Epithelial cell of prostate (primary cell): ENCODE data around the gene SLC2A5.
"Not testable (repeated sequence)": the region's sequence is repeated elsewhere in the genome, so short reads cannot be mapped to it uniquely, and the experiment has no call there.

Experiments
- DNase-seq: peaks from one replicate; pipeline ENCODE4 v3.0.0-alpha.2; 2011; ENCODE audit warnings: low read depth, low spot score
- H3K27ac ChIP-seq: fragments of 450-650 bp; 2 replicates; pipeline ENCODE4 v1.5.1; 2017; ENCODE audit warnings: mild to moderate bottlenecking

Gene SLC2A5

DNA sequence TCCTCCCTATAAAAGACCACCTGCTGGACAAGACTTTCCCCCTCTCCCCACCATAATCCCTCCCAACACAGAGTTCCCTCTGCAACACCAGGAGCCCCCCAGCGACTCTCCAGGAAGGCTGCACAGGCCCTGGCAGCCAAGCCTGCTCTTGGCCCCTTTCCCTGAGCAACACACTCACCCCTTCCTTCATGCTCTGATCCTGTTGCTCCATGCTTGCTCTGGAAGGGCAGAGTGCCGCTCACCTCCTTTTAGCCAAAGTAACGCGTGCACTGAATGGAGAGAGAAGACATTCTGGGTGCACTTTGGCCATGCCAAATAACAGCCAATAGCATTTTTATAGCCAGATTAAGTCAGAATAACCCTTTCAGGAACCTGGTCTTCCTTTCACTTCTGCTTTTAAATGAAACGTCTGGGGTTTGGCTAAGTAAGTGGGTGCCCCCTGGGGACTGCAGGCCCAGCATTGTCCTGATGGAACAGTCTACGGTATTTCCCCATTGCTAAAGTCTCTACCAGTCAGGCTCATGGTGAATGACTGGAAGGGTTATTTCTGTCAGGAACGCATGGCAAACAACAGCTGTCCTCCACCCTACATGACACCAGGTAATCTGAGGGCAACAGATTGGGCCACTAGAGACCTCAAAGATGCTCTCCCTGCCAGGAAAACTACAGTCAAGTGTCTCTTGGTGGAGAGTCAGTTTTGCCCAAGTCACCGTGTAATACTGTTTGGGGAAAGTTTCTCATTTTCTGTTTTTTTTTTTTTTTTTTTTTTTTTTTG is at the start of gene SLC2A5:
TSS of gene SLC2A5 (minus strand) at position 310 of the 775 bp plus-strand sequence. CDS start at position 211, 99 bp downstream.
- no peak within 1 kb of the TSS for H3K27ac ChIP-seq
- DNase-seq: no peak

- H3K27ac ChIP-seq: no peak overlapping the region
- no peak for DNase-seq
Observed at GRCh38 chr1:9118186-9118585, 48.8 kb upstream of the SLC2A5 start.

GRCh38 chr1:9115351-9116205 is 46.1 kb upstream of the SLC2A5 start:
- no peak for DNase-seq
- peak overlapping the region; percentile 83 for H3K27ac ChIP-seq

GRCh38 chr1:9112961-9113880 is 43.8 kb upstream of the SLC2A5 start:
- DNase-seq: peak; percentile 95
- H3K27ac ChIP-seq: peak overlapping the region; percentile 83

DNA sequence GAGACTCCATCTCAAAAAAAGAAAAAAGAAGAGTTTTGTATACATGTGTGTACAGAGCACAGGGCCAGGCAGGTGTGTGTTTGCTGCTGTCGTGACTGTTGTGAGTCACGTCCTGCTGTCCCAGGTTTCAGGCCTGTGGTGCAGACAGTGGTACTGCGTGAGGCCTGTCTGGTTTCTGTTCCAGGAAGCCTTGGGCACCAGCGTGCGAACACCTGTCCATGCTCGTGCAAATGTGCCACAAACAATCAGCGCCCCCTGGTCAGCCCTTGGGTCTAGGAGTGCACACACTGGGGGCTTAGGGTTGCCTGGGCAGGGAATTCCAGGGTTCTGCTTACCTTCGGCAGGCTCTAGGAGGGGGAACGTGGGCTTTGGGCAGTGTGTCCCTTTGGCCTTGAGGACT is 42.5 kb upstream of the SLC2A5 start:
- DNase-seq: peak; percentile 92
- peak overlapping the region; percentile 83 for H3K27ac ChIP-seq

GRCh38 chr1:9111357-9111691 is 41.9 kb upstream of the SLC2A5 start:
- peak overlapping the region; percentile 83 for H3K27ac ChIP-seq
- no peak for DNase-seq

GRCh38 chr1:9110669-9111356 is 41.4 kb upstream of the SLC2A5 start:
- H3K27ac ChIP-seq: peak overlapping the region; percentile 83
- DNase-seq: peak; percentile 93

DNA sequence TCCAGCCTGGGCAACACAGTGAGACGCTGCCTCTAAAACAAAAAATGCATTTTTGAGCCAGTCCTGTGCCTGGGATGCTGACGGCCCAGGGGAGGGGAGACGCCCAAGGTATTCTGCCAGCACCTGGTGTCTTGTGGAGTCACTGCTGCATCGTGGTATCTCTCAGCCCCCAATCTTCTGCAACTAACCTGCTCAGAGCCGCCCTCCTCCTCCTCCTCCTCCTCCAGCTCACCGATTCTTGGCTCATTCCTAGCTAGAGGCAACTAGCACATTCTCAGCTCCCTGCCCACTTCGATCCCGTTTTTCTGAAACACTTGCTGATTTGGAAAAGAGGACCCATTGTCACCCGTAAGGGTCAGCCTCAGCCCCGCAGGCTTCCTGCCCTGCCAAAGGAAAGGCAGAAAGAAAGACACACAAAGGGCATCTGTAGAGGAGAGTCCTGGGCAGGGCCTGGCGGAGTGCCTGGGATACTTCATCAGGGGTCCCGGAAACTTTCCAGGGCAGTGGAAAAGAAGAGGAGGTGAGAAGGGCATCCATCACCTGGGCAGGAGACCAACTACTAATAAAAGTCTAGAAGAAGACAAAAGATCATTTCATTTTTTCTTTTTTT is 38.7 kb upstream of the SLC2A5 start:
- DNase-seq: no peak
- H3K27ac ChIP-seq: no peak overlapping the region

DNA sequence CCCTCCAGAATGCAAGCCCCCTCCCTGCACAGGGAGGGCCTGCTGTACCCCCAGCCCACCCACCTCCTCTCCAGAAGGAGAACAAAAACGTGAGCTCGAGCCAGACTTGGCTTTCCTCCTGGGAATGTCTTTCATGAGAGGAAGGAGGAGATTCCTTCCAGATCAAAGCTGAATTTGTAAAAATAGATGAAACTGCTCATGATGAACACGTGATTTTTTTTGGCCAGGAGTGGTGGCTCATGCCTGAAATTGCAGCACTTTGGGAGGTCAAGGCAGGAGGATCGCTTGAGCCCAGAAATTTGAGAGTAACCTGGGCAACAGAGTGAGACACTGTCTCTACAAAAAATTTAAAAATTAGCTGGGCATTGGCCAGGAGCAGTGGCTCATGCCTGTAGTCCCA is 37.7 kb upstream of the SLC2A5 start:
- no peak overlapping the region for H3K27ac ChIP-seq
- no peak for DNase-seq

DNA sequence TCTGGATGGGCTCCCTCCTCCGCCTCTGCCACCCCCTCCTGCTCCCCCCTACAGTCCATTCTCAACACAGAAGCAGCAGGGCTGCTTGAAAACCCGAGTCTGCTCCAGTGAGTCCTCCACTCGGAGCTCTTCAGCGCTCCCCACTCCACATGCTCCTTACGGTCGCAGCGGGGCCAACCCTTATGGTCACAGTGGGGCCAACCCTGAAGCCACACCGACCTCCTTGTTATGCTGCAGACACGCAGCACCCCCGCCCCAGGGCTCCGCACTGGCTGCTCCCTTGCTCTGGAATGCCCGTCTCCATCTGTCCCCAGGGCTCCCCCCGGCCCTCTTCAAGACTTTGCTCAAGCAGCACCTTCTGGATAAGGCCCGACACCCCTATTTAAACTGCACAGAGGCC is 36.9 kb upstream of the SLC2A5 start:
- no peak overlapping the region for H3K27ac ChIP-seq
- DNase-seq: no peak

GRCh38 chr1:9105336-9105867 is 36.0 kb upstream of the SLC2A5 start:
- no peak for DNase-seq
- H3K27ac ChIP-seq: no peak overlapping the region

- no peak for DNase-seq
- no peak overlapping the region for H3K27ac ChIP-seq
Observed at GRCh38 chr1:9101510-9102146, 32.2 kb upstream of the SLC2A5 start.

DNA sequence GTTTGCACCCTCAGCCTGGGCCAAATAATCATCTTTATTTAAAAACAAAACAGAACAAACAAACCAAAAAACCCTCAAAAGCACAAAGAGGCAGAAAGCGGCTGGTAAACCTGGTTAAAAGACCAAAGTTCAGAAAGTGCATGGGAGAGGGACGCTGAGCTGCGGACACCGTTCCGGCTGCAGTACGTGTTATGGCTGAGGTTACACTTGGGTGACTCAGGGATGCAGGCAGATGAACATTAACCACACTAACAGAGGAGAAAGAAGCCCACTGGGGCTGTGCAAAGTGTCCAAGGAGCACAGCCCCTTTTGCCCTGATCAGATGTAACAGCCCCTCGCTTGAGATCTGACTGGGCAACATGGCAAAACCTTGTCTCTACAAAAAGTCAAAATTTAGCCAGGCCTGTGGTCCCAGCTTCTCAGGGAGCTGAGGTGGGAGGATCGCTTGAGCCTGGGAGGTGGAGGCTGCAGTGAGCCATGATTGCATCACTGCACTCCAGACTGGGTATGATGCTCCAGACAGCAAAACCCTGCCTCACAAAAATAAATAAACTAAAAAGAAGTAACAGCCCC is 31.1 kb upstream of the SLC2A5 start:
- no peak for DNase-seq

GRCh38 chr1:9099555-9099954 is 30.1 kb upstream of the SLC2A5 start:
- DNase-seq: no peak
- H3K27ac ChIP-seq: no peak overlapping the region

More for the DNA sequence above, 31.1 kb upstream of the SLC2A5 start:
- no peak overlapping the region for H3K27ac ChIP-seq

DNA sequence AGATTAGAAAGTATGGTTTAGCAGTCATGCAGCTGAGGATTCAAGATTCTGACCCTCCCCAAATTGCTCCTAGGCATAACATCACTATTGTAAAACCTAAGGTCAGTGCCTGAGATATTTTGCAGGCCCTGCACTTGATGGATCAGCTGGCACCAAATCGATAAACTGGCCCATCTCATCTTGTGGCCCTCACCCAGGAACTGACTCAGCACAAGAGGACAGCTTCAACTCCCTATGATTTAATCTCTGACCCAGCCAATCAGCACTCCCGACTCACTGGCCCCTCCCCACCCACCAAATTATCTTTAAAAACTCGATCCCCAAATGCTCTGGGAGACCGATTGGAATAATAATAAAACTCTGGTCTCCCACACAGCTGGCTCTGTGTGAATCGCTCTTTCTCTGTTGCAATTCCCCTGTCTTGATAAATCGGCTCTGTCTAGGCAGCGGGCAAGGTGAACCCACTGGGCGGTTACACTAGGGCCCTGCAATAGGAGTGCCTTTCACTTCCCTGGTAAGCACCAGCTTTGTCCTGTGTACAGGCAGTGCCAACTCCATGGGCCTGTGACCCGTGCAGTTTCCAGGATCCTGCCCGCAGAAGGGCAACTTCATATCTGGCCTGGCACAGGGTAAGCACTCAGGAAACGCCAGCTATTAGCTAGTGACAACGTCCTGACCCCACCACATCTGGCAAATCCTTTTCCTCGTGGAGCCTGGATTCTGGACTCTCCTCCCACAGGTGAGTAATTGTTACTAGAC is 28.7 kb upstream of the SLC2A5 start:
- no peak for DNase-seq
- H3K27ac ChIP-seq: no peak overlapping the region

DNA sequence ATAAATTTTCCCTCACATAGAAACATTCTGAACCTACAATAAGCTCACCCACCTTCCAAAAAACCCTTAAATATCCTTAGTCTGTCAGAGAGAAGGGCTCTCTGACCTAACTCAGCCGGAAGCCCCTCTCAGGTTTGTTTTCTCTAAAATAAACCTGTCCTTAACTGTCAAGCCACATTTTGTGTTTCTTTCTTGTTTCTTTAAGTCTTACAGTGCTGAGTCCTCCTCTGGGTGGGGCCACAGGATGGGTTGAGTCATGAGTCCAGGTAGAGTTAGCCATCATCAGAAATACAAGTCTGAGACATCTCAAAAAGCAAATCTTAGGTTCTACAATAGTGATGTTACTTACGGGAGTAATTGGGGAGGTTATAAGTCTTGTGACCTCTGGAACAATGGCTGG is 26.4 kb upstream of the SLC2A5 start:
- no peak overlapping the region for H3K27ac ChIP-seq

DNA sequence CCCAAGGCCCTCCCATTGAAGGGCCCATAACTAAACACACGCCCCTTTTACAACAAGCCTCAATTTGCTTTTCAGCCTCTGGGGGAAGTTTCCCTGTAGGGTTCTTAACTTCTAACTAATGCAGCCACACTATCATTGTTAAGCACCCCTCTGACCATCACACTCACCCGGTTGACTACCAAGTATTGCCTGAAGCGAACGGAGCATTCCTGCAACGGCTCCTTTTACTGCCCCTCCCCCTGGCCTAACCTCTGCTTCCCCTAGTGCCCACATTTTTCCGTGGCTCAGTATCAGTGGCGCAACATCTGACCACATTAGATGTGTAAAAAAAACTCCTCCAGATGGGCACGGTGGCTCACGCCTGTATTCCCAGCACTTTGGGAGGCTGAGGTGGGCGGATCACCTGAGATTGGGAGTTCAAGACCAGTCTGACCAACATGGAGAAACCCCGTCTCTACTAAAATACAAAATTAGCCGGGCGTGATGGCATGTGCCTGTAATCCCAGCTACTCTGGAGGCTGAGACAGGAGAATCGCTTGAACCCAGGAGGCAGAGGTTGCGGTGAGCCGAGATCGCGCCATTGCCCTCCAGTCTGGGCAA is 24.7 kb upstream of the SLC2A5 start:
- DNase-seq, H3K27ac ChIP-seq: not testable (repeated sequence)

More for the DNA sequence above, 26.4 kb upstream of the SLC2A5 start:
- no peak for DNase-seq
